ENCODE data around the gene PRPSAP1. TPM values are rescaled to one million over a fixed set of nuclear protein-coding genes. Genes with fewer than 3 reads are reported as not detected.

PRPSAP1 gene
- total RNA-seq, 1 experiment from 2014 or later, result 25.9 TPM

- H3K4me1 Mint-ChIP-seq (ENCODE audit: insufficient read depth, unreplicated experiment), result peaks cover 7% of the 10 kb centered on the region
- peak overlapping the region; percentile 87 for H3K27ac Mint-ChIP-seq (ENCODE audit: low read depth, unreplicated experiment)
- no peaks in the 10 kb centered on the region for H3K27me3 Mint-ChIP-seq (ENCODE audit: insufficient read depth, unreplicated experiment)
- POLR2A ChIA-PET, result interaction anchor here (0.7 to 4.2 kb wide), 12 partner anchors 8 to 422 kb away, joined by 3 to 21 read pairs (median 4); partner anchors contain the start of genes EXOC7, PRPSAP1 and SRP68
- H3K9me3 Mint-ChIP-seq (ENCODE audit: unreplicated experiment), result no peaks in the 10 kb centered on the region
- H3K36me3 Mint-ChIP-seq (ENCODE audit: insufficient read depth, unreplicated experiment), result peaks cover 39% of the 10 kb centered on the region
- intact Hi-C loops (cut with micrococcal nuclease), result no loop called here
- BruUV-seq (replicated peaks), result TSS peak; percentile 34
- TF ChIP-seq CTCF (IDR thresholded peaks at IDR 0.05; ENCODE audit: unreplicated experiment), result no peak
- no peak for DNase-seq (ENCODE audit: unreplicated experiment)
- CTCF ChIA-PET, result interaction anchor here (0.6 to 6.0 kb wide), 4 partner anchors 13 to 977 kb away, joined by 3 to 51 read pairs (median 4); partner anchors contain the start of gene SLC25A19
- peak overlapping the region; percentile 76 for H3K4me3 Mint-ChIP-seq (ENCODE audit: unreplicated experiment)
Observed at GRCh38 chr17:76266244-76266938, 87.3 kb downstream of the PRPSAP1 start.

- DNase-seq (ENCODE audit: unreplicated experiment), result no peak
- TF ChIP-seq CTCF (IDR thresholded peaks at IDR 0.05; ENCODE audit: unreplicated experiment), result no peak
- POLR2A ChIA-PET, result interaction anchor here (0.9 to 4.3 kb wide), 21 partner anchors 10 to 860 kb away, joined by 3 to 56 read pairs (median 6); partner anchors contain the start of genes EXOC7, GRB2, MRPL38 and PRPSAP1
- Mint-ChIP-seq H3K9me3 (ENCODE audit: unreplicated experiment) (no peaks in the 10 kb centered on the region), H3K4me1 (ENCODE audit: insufficient read depth, unreplicated experiment) (peaks cover 7% of the 10 kb centered on the region), H3K27ac (ENCODE audit: low read depth, unreplicated experiment) (peak overlapping the region; percentile 87), H3K4me3 (ENCODE audit: unreplicated experiment) (peak overlapping the region; percentile 76), H3K36me3 (ENCODE audit: insufficient read depth, unreplicated experiment) (peaks cover 34% of the 10 kb centered on the region), H3K27me3 (ENCODE audit: insufficient read depth, unreplicated experiment) (no peaks in the 10 kb centered on the region)
- no TSS peak for BruUV-seq (replicated peaks)
- CTCF ChIA-PET, result interaction anchor here (1.2 kb wide), 1 partner anchor 143 kb away, joined by 3 read pairs; no protein-coding TSS in a partner anchor
- intact Hi-C loops (cut with micrococcal nuclease), result no loop called here
Observed at GRCh38 chr17:76265624-76266243, 88.0 kb downstream of the PRPSAP1 start.

- ChIA-PET POLR2A (interaction anchor here (0.5 to 4.3 kb wide), 30 partner anchors 11 to 860 kb away, joined by 3 to 56 read pairs (median 5); partner anchors contain the start of genes EVPL, EXOC7, GRB2 and MRPL38), CTCF (interaction anchor here (0.6 to 1.0 kb wide), 3 partner anchors 14 to 145 kb away, joined by 3 to 4 read pairs (median 3); no protein-coding TSS in a partner anchor)
- peak within 1 kb of the TSS; percentile 76 for H3K4me3 Mint-ChIP-seq (ENCODE audit: unreplicated experiment)
- no TSS peak for BruUV-seq (replicated peaks)
- DNase-seq (ENCODE audit: unreplicated experiment), result peak; percentile 99
- peak within 1 kb of the TSS; percentile 87 for H3K27ac Mint-ChIP-seq (ENCODE audit: low read depth, unreplicated experiment)
- H3K27me3 Mint-ChIP-seq (ENCODE audit: insufficient read depth, unreplicated experiment), result no peaks in the 10 kb centered on the region
- H3K36me3 Mint-ChIP-seq (ENCODE audit: insufficient read depth, unreplicated experiment), result peaks cover 29% of the 10 kb centered on the region
- no peak for TF ChIP-seq CTCF (IDR thresholded peaks at IDR 0.05; ENCODE audit: unreplicated experiment)
- peaks cover 7% of the 10 kb centered on the region for H3K4me1 Mint-ChIP-seq (ENCODE audit: insufficient read depth, unreplicated experiment)
- no peaks in the 10 kb centered on the region for H3K9me3 Mint-ChIP-seq (ENCODE audit: unreplicated experiment)
- intact Hi-C loops (cut with micrococcal nuclease), result loop anchor here (1.0 kb wide), 1 partner anchor 13 kb away; no protein-coding TSS in a partner anchor
Observed at GRCh38 chr17:76264755-76265623, 88.7 kb downstream of the PRPSAP1 start, which contains the start of gene UBALD2. Gene UBALD2, plus strand, starts transcription at chr17:76265348. Its CDS starts 158 bp downstream, at chr17:76265506.

All from MCF 10A (cell line).